Measurements from ENCODE around the gene EFCAB6. TPM values are rescaled to one million over a fixed set of nuclear protein-coding genes. Genes with fewer than 3 reads are reported as not detected.

Gene EFCAB6
- total and polyA plus RNA-seq, 4 experiments from 2014 or later: 0.15 to 0.91 (median 0.84) TPM; not detected in 1

GRCh38 chr22:43554259-43554636, 257.9 kb downstream of the EFCAB6 start:
- Histone ChIP-seq H3K36me3 (ENCODE audit: insufficient read depth, low read length) (no peaks in the 10 kb centered on the region), H3K4me3 (ENCODE audit: low read length in 2 of 2) (no peak overlapping the region), H3K9me3 (ENCODE audit: control insufficient read depth in 1 of 2, low read length in 2 of 2) (no peaks in the 10 kb centered on the region), H3K4me1 (ENCODE audit: insufficient read depth, low read length) (no peaks in the 10 kb centered on the region), H3K27ac (ENCODE audit: low read depth, low read length) (no peak overlapping the region), H3K27me3 (ENCODE audit: insufficient read depth, low read length) (no peaks in the 10 kb centered on the region)
- no peaks in the 10 kb centered on the region for H3K4me1 Mint-ChIP-seq
- peaks cover 5 to 16% of the 10 kb centered on the region in 2 donors for H3K27me3 Mint-ChIP-seq
- POLR2A ChIA-PET (ENCODE audit: partially characterized antibody): no interaction called here
- no peak for DNase-seq
- H3K36me3 Mint-ChIP-seq: no peaks in the 10 kb centered on the region
- H3K9me3 Mint-ChIP-seq: peaks cover 0 to 5% (median 0%) of the 10 kb centered on the region in 8 donors
- H3K4me3 Mint-ChIP-seq: no peak overlapping the region
- intact Hi-C loops (cut with micrococcal nuclease): no loop called here
- CTCF ChIA-PET (ENCODE audit: partially characterized antibody): no interaction called here
- H3K27ac Mint-ChIP-seq: no peak overlapping the region

GRCh38 chr22:43553451-43554258, 258.4 kb downstream of the EFCAB6 start:
- H3K4me3 Mint-ChIP-seq: no peak overlapping the region
- peaks cover 0 to 5% (median 0%) of the 10 kb centered on the region in 8 donors for H3K9me3 Mint-ChIP-seq
- DNase-seq: no peak
- H3K4me1 ChIP-seq (ENCODE audit: insufficient read depth, low read length): no peaks in the 10 kb centered on the region
- H3K27me3 Mint-ChIP-seq: peaks cover 5 to 14% of the 10 kb centered on the region in 2 donors
- H3K4me3 ChIP-seq (ENCODE audit: low read length in 2 of 2): no peak overlapping the region
- no peaks in the 10 kb centered on the region for H3K36me3 ChIP-seq (ENCODE audit: insufficient read depth, low read length)
- H3K36me3 Mint-ChIP-seq: no peaks in the 10 kb centered on the region
- no peak overlapping the region for H3K27ac ChIP-seq (ENCODE audit: low read depth, low read length)
- no peak overlapping the region for H3K27ac Mint-ChIP-seq
- H3K4me1 Mint-ChIP-seq: no peaks in the 10 kb centered on the region
- ChIA-PET POLR2A (ENCODE audit: partially characterized antibody) (no interaction called here), CTCF (ENCODE audit: partially characterized antibody) (no interaction called here)
- no peaks in the 10 kb centered on the region for H3K9me3 ChIP-seq (ENCODE audit: control insufficient read depth in 1 of 2, low read length in 2 of 2)
- no peaks in the 10 kb centered on the region for H3K27me3 ChIP-seq (ENCODE audit: insufficient read depth, low read length)
- intact Hi-C loops (cut with micrococcal nuclease): no loop called here

GRCh38 chr22:43550672-43551071, 261.4 kb downstream of the EFCAB6 start:
- no peak overlapping the region for H3K4me3 ChIP-seq (ENCODE audit: low read length in 2 of 2)
- DNase-seq: no peak
- no peaks in the 10 kb centered on the region for H3K4me1 Mint-ChIP-seq
- intact Hi-C loops (cut with micrococcal nuclease): no loop called here
- H3K36me3 Mint-ChIP-seq: no peaks in the 10 kb centered on the region
- H3K9me3 Mint-ChIP-seq: no peaks in the 10 kb centered on the region
- ChIA-PET POLR2A (ENCODE audit: partially characterized antibody) (no interaction called here), CTCF (ENCODE audit: partially characterized antibody) (no interaction called here)
- no peaks in the 10 kb centered on the region for H3K36me3 ChIP-seq (ENCODE audit: insufficient read depth, low read length)
- H3K4me3 Mint-ChIP-seq: no peak overlapping the region
- no peak overlapping the region for H3K27ac ChIP-seq (ENCODE audit: low read depth, low read length)
- H3K27ac Mint-ChIP-seq: no peak overlapping the region
- no peaks in the 10 kb centered on the region for H3K4me1 ChIP-seq (ENCODE audit: insufficient read depth, low read length)
- H3K27me3 ChIP-seq (ENCODE audit: insufficient read depth, low read length): no peaks in the 10 kb centered on the region
- no peaks in the 10 kb centered on the region for H3K9me3 ChIP-seq (ENCODE audit: control insufficient read depth in 1 of 2, low read length in 2 of 2)
- peaks cover 8 to 9% of the 10 kb centered on the region in 2 donors for H3K27me3 Mint-ChIP-seq

GRCh38 chr22:43550024-43550620, 262.0 kb downstream of the EFCAB6 start:
- Histone ChIP-seq H3K27me3 (ENCODE audit: insufficient read depth, low read length) (no peaks in the 10 kb centered on the region), H3K27ac (ENCODE audit: low read depth, low read length) (no peak overlapping the region), H3K36me3 (ENCODE audit: insufficient read depth, low read length) (no peaks in the 10 kb centered on the region), H3K9me3 (ENCODE audit: control insufficient read depth in 1 of 2, low read length in 2 of 2) (no peaks in the 10 kb centered on the region), H3K4me3 (ENCODE audit: low read length in 2 of 2) (no peak overlapping the region), H3K4me1 (ENCODE audit: insufficient read depth, low read length) (no peaks in the 10 kb centered on the region)
- no peaks in the 10 kb centered on the region for H3K36me3 Mint-ChIP-seq
- ChIA-PET CTCF (ENCODE audit: partially characterized antibody) (no interaction called here), POLR2A (ENCODE audit: partially characterized antibody) (no interaction called here)
- intact Hi-C loops (cut with micrococcal nuclease): no loop called here
- no peak for DNase-seq
- H3K27ac Mint-ChIP-seq: no peak overlapping the region
- H3K4me3 Mint-ChIP-seq: no peak overlapping the region
- no peaks in the 10 kb centered on the region for H3K9me3 Mint-ChIP-seq
- peaks cover 5 to 7% of the 10 kb centered on the region in 2 donors for H3K27me3 Mint-ChIP-seq
- no peaks in the 10 kb centered on the region for H3K4me1 Mint-ChIP-seq

GRCh38 chr22:43546186-43546585, 265.9 kb downstream of the EFCAB6 start:
- H3K27me3 Mint-ChIP-seq: peaks cover 7 to 10% of the 10 kb centered on the region in 2 donors
- no peak overlapping the region for H3K4me3 Mint-ChIP-seq
- DNase-seq: no peak
- no peaks in the 10 kb centered on the region for H3K9me3 Mint-ChIP-seq
- CTCF ChIA-PET (ENCODE audit: partially characterized antibody): no interaction called here
- intact Hi-C loops (cut with micrococcal nuclease): no loop called here
- Histone ChIP-seq H3K27me3 (ENCODE audit: insufficient read depth, low read length) (no peaks in the 10 kb centered on the region), H3K4me1 (ENCODE audit: insufficient read depth, low read length) (no peaks in the 10 kb centered on the region), H3K36me3 (ENCODE audit: insufficient read depth, low read length) (no peaks in the 10 kb centered on the region), H3K4me3 (ENCODE audit: low read length in 2 of 2) (no peak overlapping the region), H3K9me3 (ENCODE audit: control insufficient read depth in 1 of 2, low read length in 2 of 2) (no peaks in the 10 kb centered on the region), H3K27ac (ENCODE audit: low read depth, low read length) (no peak overlapping the region)
- H3K27ac Mint-ChIP-seq: no peak overlapping the region
- POLR2A ChIA-PET (ENCODE audit: partially characterized antibody): no interaction called here
- no peaks in the 10 kb centered on the region for H3K4me1 Mint-ChIP-seq
- no peaks in the 10 kb centered on the region for H3K36me3 Mint-ChIP-seq

- Mint-ChIP-seq H3K36me3 (no peaks in the 10 kb centered on the region), H3K9me3 (no peaks in the 10 kb centered on the region), H3K27ac (no peak overlapping the region), H3K4me3 (no peak overlapping the region), H3K4me1 (no peaks in the 10 kb centered on the region), H3K27me3 (peaks cover 8 to 10% of the 10 kb centered on the region in 2 donors)
- POLR2A ChIA-PET (ENCODE audit: partially characterized antibody): no interaction called here
- no peaks in the 10 kb centered on the region for H3K4me1 ChIP-seq (ENCODE audit: insufficient read depth, low read length)
- H3K4me3 ChIP-seq (ENCODE audit: low read length in 2 of 2): no peak overlapping the region
- no peak overlapping the region for H3K27ac ChIP-seq (ENCODE audit: low read depth, low read length)
- H3K9me3 ChIP-seq (ENCODE audit: control insufficient read depth in 1 of 2, low read length in 2 of 2): no peaks in the 10 kb centered on the region
- CTCF ChIA-PET (ENCODE audit: partially characterized antibody): no interaction called here
- H3K27me3 ChIP-seq (ENCODE audit: insufficient read depth, low read length): no peaks in the 10 kb centered on the region
- DNase-seq: no peak
- intact Hi-C loops (cut with micrococcal nuclease): no loop called here
- no peaks in the 10 kb centered on the region for H3K36me3 ChIP-seq (ENCODE audit: insufficient read depth, low read length)
Measured at GRCh38 chr22:43544289-43544673, 267.8 kb downstream of the EFCAB6 start.

GRCh38 chr22:43543522-43544288, 268.4 kb downstream of the EFCAB6 start:
- no peak for DNase-seq
- no peaks in the 10 kb centered on the region for H3K27me3 ChIP-seq (ENCODE audit: insufficient read depth, low read length)
- intact Hi-C loops (cut with micrococcal nuclease): no loop called here
- no peaks in the 10 kb centered on the region for H3K9me3 ChIP-seq (ENCODE audit: control insufficient read depth in 1 of 2, low read length in 2 of 2)
- H3K4me1 Mint-ChIP-seq: no peaks in the 10 kb centered on the region
- H3K27me3 Mint-ChIP-seq: peaks cover 8 to 10% of the 10 kb centered on the region in 2 donors
- H3K27ac ChIP-seq (ENCODE audit: low read depth, low read length): no peak overlapping the region
- no peaks in the 10 kb centered on the region for H3K4me1 ChIP-seq (ENCODE audit: insufficient read depth, low read length)
- no peaks in the 10 kb centered on the region for H3K9me3 Mint-ChIP-seq
- H3K36me3 Mint-ChIP-seq: no peaks in the 10 kb centered on the region
- CTCF ChIA-PET (ENCODE audit: partially characterized antibody): no interaction called here
- no peak overlapping the region for H3K4me3 ChIP-seq (ENCODE audit: low read length in 2 of 2)
- no peak overlapping the region for H3K4me3 Mint-ChIP-seq
- POLR2A ChIA-PET (ENCODE audit: partially characterized antibody): no interaction called here
- no peak overlapping the region for H3K27ac Mint-ChIP-seq
- H3K36me3 ChIP-seq (ENCODE audit: insufficient read depth, low read length): no peaks in the 10 kb centered on the region

Measured in CD4-positive, alpha-beta memory T cell (primary cell).